ENCODE data around the gene RUFY2. TPM values are rescaled to one million over a fixed set of nuclear protein-coding genes. Genes with fewer than 3 reads are reported as not detected.
"Not testable (repeated sequence)": the region's sequence is repeated elsewhere in the genome, so short reads cannot be mapped to it uniquely, and the experiment has no call there.

RUFY2 gene
- total and polyA plus RNA-seq, 3 donors from 2014 or later = 6.1 to 31.3 (median 19.8) TPM

DNA sequence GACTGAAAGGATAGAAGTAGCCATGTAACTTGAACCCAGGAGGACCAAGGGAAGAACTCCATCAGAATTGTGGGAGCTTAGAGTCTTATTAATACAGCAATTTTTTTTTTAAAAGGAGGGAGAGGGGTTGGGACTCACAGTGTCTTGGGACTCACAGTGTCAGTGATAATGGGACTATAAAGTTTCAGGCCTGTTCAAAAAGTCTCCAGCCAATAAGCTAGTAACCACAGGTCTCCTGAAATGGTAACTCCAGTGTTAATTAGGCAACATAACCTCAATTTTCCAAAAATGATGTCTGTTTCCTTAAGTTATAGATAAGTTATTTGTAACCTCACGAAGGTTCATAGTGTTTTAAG is 77.6 kb downstream of the RUFY2 start:
- Histone ChIP-seq H3K9me3 (no peaks in the 10 kb centered on the region), H3K4me3 (no peak overlapping the region), H3K27ac (peak overlapping the region in 1 of 2 donors; percentile 83), H3K27me3 (no peaks in the 10 kb centered on the region), H3K4me1 (peaks cover 19% of the 10 kb centered on the region), H3K36me3 (ENCODE audit: low read depth, missing control alignments) (no peaks in the 10 kb centered on the region)
- TF ChIP-seq POLR2A (IDR thresholded peaks at IDR 0.05) = no peak
- TF ChIP-seq, protein P1, sequence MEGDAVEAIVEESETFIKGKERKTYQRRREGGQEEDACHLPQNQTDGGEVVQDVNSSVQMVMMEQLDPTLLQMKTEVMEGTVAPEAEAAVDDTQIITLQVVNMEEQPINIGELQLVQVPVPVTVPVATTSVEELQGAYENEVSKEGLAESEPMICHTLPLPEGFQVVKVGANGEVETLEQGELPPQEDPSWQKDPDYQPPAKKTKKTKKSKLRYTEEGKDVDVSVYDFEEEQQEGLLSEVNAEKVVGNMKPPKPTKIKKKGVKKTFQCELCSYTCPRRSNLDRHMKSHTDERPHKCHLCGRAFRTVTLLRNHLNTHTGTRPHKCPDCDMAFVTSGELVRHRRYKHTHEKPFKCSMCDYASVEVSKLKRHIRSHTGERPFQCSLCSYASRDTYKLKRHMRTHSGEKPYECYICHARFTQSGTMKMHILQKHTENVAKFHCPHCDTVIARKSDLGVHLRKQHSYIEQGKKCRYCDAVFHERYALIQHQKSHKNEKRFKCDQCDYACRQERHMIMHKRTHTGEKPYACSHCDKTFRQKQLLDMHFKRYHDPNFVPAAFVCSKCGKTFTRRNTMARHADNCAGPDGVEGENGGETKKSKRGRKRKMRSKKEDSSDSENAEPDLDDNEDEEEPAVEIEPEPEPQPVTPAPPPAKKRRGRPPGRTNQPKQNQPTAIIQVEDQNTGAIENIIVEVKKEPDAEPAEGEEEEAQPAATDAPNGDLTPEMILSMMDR (IDR thresholded peaks at IDR 0.05) = no peak
- no peak for DNase-seq
- WGBS, 2 donors = 65 to 73% methylated on average over 1 of the region's 1 CpG
- intact Hi-C loops (cut with DNase I; ENCODE audit: low total_unique reads) = no loop called here

DNA sequence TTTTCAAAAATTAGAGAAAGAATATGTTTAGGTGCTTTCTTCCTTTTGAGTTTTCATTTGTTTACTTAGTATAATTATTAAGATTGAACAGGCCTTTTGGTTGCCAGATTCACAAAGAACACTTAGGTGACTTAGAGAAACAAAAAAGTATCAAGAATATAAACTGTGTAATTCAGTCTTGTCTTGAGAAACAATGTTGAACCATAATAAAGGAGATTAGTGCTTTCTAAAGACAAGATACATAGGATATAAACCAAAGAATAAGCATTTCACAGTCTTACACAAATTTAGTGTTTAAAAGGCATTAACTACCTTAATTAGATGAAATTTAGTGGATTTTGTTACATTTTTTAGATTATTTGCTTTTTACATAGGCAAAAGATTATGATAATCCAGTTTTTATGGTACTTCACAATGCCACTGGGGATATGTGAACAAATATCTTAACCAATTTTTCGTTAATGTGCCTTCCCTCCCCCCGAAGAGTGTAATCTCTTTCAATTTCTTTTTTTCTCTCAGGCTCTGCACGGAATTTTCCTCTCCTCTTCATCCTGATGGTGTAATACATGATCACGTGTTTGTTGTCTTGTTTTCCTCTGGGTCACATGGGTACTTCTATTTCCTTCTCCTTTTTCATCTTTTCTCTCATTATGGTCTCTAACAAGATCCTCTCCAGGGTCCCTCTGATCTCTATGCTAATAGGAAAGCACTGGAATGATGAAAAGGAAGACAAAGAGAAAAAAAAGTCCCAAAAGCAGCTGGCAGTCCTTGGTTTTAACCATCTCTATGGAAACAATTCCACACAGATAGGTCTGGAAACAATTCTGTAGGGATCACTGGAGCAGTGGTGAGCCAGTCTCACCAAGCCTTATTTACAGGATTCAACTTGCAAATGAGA is 78.9 kb downstream of the RUFY2 start:
- no peak for TF ChIP-seq POLR2A (IDR thresholded peaks at IDR 0.05)
- TF ChIP-seq, protein P1 (IDR thresholded peaks at IDR 0.05) = no peak
- no peak overlapping the region for H3K4me3 ChIP-seq
- H3K4me1 ChIP-seq = peaks cover 19% of the 10 kb centered on the region
- H3K9me3 ChIP-seq = no peaks in the 10 kb centered on the region
- 14 to 30% methylated on average over 4 of the region's 4 CpGs for WGBS, 2 donors
- intact Hi-C loops (cut with DNase I; ENCODE audit: low total_unique reads) = no loop called here
- no peaks in the 10 kb centered on the region for H3K36me3 ChIP-seq (ENCODE audit: low read depth, missing control alignments)
- H3K27ac ChIP-seq = peak overlapping the region; percentile 64 to 83
- no peak for DNase-seq
- no peaks in the 10 kb centered on the region for H3K27me3 ChIP-seq

DNA sequence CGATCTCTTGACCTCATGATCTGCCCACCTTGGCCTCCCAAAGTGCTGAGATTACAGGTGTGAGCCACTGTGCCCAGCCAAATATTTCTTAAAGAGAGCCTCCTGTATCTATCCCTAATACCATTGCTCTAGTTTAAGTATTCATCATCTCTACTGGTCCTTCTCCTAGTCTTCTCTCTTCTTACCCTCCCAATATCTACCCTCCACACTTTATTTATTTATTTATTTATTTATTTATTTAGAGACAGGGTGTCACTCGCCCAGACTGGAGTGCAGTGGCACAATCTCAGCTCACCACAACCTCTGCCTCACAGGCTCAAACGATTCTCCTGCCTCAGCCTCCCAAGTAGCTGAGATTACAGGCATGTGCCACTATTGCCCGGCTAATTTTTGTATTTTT is 82.7 kb downstream of the RUFY2 start:
- intact Hi-C loops (cut with DNase I; ENCODE audit: low total_unique reads); H3K4me3 ChIP-seq; H3K36me3 ChIP-seq (ENCODE audit: low read depth, missing control alignments); DNase-seq; H3K27me3 ChIP-seq; H3K9me3 ChIP-seq; H3K27ac ChIP-seq: not testable (repeated sequence)
- H3K4me1 ChIP-seq = peaks cover 11% of the 10 kb centered on the region
- WGBS, 2 donors = 94 to 98% methylated on average over 4 of the region's 4 CpGs

DNA sequence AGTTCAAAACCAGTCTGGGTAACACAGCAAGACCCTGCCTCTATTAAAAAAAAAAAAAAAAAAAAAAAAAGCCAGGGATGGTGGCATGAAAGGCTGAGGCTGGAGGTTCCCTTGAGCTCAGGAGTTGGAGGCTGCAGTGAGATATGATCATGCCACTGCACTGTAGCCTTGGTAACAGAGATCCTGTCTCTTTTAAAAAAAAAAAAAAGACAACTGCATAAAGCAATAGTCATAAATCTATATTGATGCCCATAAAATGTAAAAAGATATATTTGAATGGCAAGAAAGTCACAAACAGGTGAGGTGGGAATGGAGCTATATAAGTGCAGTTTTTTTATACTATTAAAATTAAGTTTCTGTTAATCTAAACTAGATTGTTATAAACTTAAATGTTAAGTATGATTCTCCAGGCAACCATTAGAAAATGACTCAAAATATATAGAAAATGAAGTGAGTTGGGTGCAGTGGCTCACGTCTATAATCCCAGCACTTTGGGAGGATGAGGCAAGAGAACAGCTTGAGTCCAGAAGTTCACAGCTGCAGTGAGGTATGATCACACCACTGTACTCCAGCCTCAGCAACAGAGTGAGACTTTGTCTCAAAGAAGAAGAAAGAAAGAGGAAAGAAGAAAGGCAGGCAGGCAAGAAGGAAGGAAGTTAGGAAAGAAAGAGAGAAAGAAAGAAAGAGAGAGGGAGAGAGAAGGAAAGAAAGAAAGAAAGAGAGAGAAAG is 88.6 kb downstream of the RUFY2 start:
- WGBS, 2 donors = 89 to 92% methylated on average over 1 of the region's 1 CpG
- DNase-seq = no peak
- no peaks in the 10 kb centered on the region for H3K4me1 ChIP-seq
- TF ChIP-seq, protein P1 (IDR thresholded peaks at IDR 0.05) = no peak
- TF ChIP-seq POLR2A (IDR thresholded peaks at IDR 0.05) = no peak
- H3K27me3 ChIP-seq = no peaks in the 10 kb centered on the region
- intact Hi-C loops (cut with DNase I; ENCODE audit: low total_unique reads) = no loop called here
- H3K4me3 ChIP-seq = no peak overlapping the region
- H3K36me3 ChIP-seq (ENCODE audit: low read depth, missing control alignments) = no peaks in the 10 kb centered on the region
- no peaks in the 10 kb centered on the region for H3K9me3 ChIP-seq
- H3K27ac ChIP-seq = no peak overlapping the region

DNA sequence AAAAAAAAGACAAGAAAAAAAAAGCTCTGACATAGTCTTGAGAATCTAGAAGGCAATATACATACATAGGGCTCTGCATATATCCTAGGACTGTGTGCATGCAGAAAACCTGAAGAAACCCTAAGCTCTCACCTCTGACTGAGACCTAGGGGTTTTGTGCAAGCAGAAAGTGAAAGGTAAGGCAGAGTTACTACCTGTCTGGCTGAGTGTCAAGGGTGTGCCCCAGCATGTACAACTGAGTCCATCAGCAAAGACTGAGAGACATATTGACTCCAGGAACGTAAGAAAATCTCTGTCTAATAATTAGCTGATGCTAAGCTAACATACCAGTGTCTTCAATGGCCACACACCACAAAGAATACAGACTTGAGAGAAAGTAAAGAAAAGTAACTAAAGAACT is 91.5 kb downstream of the RUFY2 start:
- Histone ChIP-seq H3K36me3 (ENCODE audit: low read depth, missing control alignments) (no peaks in the 10 kb centered on the region), H3K4me3 (no peak overlapping the region), H3K4me1 (no peaks in the 10 kb centered on the region), H3K27ac (no peak overlapping the region), H3K27me3 (no peaks in the 10 kb centered on the region), H3K9me3 (no peaks in the 10 kb centered on the region)
- TF ChIP-seq POLR2A (IDR thresholded peaks at IDR 0.05) = no peak
- TF ChIP-seq, protein P1 (IDR thresholded peaks at IDR 0.05) = no peak
- no peak for DNase-seq
- intact Hi-C loops (cut with DNase I; ENCODE audit: low total_unique reads) = no loop called here
- WGBS, 2 donors = 97 to 100% methylated on average over 1 of the region's 1 CpG

DNA sequence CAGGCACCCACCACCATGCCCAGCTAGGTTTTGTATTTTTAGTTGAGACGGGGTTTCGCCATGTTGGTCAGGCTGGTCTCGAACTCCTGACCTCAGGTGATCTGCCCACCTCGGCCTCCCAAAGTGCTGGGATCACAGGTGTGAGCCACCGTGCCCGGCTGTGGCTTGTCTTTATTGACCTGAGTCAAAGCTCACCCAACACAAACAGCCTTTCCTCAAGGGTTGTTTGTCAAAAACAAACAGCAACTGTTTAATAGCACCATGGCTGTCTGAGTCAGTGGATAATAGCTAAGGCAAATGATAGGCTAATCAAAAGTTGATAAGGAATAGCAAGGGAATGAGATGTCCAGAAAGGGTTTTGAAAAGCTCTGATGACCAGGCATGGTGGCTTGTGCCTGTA is 92.1 kb downstream of the RUFY2 start:
- H3K4me1 ChIP-seq; H3K4me3 ChIP-seq; H3K27ac ChIP-seq; DNase-seq; H3K9me3 ChIP-seq; intact Hi-C loops (cut with DNase I; ENCODE audit: low total_unique reads); H3K36me3 ChIP-seq (ENCODE audit: low read depth, missing control alignments); H3K27me3 ChIP-seq: not testable (repeated sequence)
- WGBS, 2 donors = 95 to 98% methylated on average over 6 of the region's 6 CpGs
